Fibroblast of skin of right biceps (primary cell): ENCODE data around the gene CADPS.

Experiments
- DNase-seq: peaks from one replicate; pipeline ENCODE4 v3.0.0-alpha.2; 2013

CADPS gene

DNA sequence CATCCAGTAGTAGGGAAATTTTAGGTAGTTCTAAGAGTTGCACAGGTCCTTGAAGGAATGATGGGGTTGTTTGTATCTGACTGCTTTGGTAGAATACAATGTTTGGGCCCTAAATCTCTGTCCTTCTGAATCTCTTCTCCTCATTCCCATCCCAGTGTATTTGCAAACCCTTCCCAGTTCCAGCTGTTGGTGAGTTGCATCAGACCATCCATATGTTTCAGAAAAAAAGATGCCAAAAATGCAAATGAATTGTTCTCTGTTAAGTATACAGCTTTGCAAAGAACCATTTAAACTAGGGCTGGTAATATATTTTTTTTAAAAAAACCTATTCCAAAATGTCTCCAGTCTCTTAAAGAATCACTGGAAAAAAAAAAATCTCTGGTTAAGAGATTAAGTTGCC lies 251.0 kb downstream of the CADPS start:
- no peak for DNase-seq

DNA sequence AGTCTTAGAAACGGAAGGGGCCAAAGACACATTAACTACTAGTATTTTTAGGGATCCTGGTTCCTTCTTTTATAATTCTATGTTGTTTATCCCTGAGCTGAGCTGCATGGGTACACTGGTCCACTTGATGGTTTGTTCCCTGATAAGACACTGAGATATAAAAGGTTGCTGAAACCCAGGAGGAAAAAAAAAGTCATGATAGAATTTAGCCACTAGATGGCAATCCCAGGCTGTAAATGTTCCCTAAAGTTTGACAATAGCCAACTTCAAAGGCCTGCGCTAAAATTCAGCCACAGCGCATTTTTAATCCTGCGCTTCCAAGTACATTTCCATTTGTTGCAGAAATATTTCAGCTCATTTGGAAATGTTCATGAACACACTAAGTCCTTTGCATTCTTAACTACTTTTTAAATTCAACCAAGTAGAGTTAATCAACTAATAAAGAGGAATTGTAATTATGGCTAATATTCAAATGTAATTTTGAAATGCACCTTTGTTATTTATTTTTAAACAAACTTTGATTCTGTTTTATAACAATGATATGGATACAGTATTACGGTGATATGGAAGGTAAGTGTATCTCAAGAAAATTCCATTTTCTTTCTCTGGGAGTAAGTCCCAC lies 252.6 kb downstream of the CADPS start:
- peak; percentile 64 for DNase-seq

DNA sequence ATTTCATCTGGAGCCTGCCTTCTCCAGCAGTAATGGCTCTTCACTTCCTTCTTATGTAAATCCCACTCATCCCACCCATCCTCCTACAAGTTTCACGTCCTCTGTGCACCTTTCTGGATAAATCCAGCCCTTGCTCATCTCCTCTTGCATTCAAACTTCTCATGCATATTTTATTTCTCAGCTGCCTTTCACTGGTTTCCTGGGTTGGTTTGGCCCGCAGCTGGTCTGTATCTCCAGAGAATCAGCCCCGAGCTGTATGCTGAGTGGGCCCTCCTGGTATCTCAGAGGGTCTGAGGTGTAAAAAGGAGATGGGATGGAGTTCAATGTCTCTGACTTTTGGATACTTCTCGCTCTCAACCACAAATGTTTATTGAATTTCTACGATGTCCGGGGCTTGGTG lies 253.3 kb downstream of the CADPS start:
- DNase-seq = no peak

DNA sequence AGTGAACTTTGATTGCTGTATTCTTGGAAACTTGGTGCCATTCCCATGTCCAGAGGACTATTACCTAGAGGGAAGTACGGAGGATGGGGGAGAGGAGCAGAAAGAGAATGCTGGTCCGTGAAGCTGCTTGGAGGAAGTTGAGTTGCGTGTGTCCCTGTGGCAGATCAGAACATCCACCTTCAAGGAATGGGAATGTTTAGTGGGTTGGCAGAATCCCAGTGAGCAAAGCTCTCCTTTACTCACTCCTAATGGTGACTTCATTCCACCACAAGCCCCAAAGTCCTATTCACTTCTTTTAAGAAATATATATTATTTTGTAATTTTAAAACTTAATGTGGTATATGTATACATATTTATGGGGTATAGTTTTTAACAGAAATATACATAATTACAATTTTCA lies 254.0 kb downstream of the CADPS start:
- DNase-seq = peak; percentile 49

DNA sequence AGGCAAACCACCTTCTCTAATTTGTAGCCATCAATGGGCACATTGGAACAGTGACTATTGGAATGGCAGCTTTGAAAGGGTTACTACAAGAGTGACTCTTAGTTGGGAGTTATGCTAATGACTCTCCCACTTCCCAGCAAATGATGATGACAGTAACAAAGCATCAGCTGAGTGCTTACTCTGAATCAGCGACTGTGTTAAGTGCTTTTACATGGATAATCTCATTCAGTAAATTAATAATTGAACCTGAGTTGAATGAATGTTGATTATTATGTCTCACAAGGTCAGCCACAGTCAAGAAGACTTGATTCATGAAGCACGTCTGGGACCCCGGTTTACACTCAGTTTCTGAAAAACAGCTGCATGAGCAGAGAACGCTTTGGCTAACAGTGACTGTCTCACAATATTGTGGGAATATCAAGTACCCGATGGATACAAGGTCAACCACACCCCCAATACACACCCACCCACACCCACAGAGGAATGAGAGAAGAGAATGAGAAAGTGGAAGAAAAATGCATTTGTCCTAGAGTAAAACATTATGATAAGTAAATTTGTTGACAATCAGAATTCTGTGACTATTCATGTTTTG lies 259.9 kb downstream of the CADPS start:
- peak; percentile 57 for DNase-seq

DNA sequence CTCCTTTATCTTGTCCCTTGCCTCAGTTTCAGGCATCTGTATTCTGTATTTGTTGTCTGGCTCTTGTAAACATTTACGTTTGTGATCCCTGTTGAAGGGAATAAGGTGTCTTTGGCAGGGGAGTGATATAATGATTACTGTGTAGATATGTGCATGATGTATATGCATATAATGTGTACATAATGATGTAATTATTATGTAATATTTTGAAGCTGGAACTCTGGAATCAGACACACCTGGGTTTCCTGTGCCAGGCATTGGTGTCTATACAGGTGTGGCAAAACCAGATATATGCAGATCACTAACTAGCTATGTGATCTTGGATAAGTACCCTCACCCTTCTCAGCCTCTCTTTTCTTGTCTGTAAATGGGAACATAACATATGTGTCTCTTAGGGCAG lies 260.7 kb downstream of the CADPS start:
- no peak for DNase-seq

DNA sequence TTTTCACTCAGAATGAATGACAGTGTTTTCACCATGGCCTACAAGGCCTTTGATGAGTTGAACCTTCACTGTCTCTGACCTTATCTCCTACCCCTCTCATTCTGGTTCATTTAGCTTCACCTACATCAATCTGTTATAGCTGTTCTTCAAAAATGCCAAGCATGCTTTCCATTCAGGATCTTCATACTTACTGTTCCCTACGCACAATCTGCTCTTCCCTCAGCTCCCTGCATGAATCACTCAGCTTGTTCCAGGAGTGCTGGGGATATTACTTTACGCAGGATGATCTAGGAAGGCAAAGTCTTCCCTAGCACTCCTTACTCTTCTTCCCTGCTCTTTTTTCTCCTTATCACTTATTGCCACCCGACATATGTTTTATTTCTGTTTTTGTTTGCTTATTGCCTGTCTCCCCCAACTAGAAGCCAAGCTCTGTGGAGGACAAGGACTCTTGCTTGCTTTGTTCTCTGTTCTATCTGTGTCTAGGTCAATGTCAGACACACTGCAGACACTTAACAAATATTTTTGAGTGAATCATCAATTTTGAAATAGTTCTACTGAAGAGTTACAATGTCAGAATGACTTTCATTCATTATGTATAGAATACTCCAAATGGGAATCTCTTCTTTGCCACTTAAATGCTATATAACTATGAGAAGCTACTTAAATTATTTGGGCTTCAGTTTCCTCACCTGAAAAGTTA lies 263.5 kb downstream of the CADPS start:
- peak; percentile 88 for DNase-seq

DNA sequence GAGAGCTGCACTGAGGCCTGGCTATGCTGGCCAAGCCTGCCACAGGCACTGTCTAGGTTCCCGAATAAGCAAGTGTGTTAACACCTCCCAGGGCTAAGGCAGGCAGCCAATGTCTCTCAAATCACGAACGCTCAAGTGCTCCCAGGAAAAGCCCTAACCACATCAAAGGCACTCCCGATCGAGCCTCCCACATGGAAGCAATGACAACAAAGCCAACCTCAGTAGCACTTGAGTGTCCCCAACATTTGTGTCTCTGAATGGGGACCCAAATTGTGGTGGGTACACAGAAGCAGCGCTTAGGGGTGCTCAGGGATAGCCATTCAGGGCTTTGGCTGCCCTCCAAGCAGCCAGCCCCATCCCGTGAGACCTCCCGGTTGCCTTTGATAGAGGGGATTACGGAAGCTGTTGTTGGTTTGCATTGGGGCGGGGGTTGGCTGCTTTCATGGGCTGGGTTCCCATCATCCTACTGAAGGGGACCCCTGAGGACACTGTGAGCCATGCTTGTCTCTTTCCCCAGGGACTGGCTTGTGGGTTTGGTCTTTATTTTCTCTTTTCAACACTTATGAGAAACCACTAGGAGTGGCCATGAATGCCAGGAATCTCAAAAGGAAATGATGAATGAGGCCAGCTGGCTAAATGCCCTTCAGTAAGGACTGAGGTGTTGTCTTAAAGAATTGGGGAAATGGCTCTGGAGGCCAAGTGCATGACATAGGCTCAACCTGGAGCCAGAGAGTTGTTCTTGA lies 267.8 kb downstream of the CADPS start:
- peak; percentile 95 for DNase-seq

DNA sequence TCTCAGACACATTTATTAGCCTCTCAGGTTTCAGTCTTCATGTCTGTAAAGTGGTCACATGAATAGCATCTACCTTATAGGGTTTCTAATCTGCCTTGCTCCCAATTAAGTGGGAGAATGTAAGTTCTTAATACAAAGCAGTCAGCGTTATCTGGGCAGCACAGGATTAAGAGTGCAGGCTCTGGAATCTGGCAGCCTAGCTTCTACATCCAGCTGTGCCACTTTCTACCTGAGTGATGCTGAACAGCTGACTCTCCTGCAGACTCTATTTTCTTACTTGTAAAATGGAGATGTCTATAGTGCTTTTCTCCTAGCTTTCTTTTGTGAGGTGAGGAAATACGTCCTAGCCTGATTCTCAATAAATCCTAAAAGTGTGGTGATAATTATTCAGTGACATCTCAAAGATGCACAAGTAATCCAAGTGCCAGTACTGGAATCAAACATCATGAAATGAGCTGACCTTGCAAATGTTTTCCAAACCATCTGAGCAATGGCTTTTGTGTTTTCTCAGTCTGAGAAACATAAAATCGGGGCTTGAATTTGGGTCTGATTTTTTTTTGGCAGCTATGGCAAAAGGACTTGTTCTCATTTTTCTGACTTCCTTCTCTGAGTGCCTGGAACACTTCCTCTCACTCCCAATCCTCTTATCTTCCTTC lies 269.7 kb downstream of the CADPS start:
- no peak for DNase-seq

DNA sequence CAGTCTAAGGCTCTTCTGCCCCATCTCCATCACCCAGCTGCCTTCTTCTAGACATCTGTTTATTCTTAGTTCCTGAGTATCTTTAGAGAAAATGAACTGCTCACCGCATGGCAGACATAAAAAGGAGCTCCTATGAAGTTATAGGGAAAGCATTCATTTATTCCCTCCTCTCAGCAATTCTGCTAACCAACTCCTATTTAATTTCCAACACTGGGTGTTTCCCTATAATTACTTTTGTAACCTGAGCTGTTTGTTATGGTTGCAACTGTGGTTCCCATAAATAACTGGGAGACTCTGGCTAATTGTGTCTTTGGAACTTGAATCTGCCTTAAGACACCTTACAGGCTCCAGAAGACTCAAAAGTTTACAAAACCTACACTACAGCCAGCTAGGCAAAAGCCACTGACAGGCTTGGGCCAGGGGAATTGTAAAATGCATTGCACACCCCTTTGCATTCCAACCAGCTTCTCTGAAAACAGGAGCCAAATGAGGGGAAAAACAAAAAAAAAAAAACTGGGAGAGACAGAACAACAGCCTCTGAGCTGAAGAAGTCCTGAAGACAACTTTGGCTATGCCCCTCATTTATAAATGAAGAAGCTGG lies 270.4 kb downstream of the CADPS start:
- no peak for DNase-seq

DNA sequence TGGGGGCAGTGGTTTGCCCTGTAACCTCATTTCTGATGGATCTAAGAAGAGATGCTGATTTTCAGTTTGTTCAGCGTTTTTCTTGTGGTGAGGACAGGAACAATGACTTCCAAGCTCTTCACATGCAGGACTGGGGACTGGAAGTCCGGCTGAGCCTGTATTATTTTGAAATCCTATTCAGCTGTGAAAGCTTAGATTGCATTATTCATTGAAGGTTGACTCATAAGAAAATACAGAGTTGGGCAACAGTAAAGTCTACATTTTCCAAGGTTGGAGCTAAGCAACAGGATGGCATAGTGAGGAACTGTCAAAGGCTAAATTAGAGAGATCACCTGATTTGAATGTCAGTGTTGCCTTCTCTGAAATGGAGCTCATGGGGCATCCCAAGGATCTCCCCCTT lies 270.9 kb downstream of the CADPS start:
- peak; percentile 89 for DNase-seq

DNA sequence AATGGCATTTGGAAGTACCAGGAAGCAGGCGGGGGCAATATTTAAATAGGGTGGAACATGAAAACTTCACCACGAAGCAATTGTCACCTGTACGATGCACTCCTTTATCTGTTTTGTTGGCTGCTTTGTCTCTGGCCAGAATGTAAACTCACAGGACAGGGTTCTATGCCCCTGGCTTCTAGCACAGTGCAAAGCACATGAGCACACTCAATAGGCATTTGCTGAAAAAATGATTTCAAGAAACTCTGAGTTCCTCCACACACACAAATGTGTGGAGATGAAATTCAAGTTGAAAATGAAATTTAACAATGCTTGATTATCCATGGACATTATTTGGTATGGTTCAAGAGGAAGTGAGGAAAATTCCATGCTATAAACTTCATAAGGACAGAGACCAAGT lies 272.2 kb downstream of the CADPS start:
- DNase-seq = peak; percentile 28

DNA sequence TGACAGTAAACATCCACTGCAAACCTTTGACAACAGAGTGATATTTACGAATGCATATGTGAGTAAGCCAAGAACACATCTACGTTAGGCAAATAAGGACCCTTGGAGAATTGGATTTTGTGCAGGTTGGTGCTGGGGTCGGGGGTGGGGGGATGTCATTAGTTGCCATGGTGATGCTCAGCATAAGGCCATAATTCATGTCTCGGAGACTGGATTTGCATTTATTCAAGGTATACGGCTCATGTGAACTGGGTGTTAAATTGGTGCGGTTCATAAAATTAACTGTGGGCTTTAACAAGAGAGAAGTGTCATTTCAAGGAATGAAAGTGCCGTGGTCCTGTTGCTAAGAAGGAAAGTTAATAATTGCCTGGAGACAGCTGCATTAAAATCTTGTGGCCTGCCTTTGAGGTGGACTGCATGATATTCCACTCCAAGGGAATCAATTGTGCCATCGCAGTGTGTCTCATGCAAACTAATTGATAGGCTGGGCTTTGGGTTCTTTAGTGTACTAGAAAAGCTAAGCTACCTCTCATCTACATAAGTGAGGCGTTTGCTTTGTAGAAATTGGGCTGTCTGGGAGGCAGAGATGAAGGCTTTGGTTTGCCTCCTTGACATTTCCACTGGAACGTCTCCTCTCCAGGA lies 273.0 kb downstream of the CADPS start:
- DNase-seq = no peak

DNA sequence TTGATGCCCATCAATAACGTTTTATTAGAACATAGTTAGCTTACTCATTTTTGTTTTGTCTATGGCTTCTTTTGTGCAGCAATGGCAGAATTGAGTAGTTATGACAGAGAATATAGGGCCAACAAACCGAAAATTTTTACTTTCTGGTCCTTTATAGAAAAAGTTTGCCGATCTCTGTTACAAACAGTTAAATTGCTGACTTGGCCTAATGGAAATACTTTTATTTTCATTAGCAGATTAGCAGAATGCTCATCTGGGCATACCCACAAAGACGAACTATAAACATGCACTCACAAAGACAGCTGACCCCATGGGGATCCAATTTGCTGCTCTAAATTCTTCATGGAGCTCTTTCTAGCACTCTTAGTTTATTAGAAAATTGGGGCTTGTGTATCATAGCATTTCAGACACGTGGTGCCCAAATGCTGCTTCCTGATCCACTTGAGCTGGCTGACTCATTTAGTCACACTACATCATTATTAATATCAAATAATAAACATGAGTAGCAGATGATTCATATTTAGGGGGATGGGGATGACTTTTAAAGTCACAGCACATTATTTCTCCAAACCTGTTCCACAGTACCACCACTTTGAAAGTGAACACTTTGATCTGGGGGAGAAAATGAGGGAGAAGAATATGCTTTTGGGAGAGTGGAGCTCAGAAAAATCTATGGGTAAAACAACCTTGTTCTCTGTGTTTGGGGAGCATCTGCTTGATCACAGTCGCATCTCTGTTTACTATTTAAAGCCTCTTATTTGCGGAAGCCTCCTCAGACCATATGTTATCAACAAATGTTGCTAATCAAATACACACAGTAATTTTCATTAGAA lies 273.8 kb downstream of the CADPS start:
- DNase-seq = peak; percentile 85

DNA sequence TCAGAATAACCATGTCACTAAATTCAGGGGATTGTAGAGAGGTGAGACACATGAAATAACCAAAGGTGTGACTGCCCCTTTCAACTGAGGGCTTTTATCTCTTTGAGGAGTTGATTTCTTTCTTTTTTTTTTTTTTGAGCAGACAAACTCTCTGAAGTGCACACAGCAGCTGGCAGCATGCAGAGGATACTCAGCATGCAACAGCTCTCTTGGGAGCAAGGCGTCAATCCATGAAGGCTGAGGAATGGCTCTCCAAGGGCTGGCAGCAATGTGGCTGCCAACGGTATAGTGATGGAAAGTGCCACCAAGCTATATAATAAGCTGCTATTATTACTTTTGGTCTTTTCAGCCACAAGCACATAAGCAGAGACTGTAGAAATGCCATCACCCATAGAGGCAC lies 275.2 kb downstream of the CADPS start:
- DNase-seq = no peak

DNA sequence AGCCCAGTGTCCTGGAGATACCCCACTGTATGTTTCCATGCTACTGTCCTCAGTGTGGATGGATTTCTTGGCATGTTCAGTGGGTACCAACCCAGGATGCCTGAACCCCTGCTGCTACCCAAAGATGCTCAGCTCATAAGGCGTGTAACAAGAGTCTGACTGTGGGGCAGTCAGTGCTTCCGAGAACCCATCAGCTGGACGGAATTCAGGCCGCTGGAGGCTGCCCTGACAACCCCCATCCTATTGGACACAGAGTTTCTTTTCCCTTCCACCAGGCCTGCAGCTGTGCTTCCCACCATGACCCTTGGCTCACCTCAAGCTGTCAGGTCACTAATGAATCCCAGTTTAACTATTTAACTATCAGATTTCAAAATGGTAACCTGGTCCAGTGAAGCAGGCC lies 277.7 kb downstream of the CADPS start:
- DNase-seq = no peak

DNA sequence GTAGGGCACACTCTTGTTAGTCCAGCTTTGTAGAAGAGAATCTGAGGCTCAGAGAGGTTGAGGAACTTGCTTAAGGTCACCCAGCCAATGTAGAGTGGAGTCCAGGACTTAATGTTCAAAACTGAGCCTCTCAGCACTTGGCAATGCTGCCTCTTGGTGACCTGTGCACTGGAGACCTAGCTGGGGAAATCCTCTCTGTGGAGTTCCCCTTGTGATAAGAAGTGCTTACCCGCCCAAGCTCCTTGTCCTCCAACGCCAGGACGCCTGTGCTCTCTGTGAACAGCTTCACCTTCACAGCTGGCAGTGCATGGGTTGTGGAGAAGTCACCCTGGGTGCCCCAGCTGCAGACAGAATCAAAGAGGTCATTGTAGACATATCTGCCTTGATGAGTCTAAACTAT lies 282.8 kb downstream of the CADPS start:
- DNase-seq = no peak

DNA sequence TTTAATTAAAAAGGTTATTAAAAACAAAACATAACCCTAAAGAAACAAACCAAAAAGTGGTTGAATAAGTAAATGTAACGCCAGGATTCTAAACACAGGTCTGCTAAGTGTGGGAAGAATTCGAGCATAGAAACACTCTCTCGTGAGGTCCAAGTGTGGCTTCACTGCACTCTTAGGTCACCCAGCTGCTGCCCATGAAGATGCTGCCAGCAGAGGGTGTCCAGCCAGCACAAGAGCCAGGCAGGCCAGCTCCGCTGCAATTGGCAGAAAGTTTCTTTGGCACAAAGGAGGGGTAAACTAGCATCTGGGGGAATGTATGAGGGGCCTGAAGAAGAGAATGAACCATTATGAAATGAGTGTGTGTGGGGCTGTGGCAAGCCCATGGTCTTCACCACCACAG lies 286.1 kb downstream of the CADPS start:
- no peak for DNase-seq

DNA sequence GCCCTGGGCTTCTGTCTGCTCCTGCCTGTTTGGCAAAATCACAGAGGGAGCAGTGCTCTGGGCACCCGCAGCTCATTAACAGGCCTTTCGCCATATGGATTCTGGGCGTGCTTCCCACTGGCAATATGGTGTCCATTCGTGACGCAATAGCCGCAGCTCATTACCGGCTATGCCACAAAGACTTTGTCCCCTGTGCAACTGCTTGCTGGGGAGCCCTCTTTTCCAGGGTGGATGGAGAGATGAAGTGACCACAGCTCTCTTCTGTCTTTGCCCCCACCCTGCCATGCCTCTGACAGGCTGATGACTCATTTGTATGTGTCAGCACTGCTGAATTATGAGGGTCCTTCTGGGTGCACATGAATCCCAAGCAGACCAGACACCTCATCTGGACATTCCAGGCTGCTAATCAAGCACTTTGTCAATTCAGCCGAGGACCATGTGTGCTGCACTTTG lies 287.6 kb downstream of the CADPS start:
- DNase-seq = peak; percentile 99

DNA sequence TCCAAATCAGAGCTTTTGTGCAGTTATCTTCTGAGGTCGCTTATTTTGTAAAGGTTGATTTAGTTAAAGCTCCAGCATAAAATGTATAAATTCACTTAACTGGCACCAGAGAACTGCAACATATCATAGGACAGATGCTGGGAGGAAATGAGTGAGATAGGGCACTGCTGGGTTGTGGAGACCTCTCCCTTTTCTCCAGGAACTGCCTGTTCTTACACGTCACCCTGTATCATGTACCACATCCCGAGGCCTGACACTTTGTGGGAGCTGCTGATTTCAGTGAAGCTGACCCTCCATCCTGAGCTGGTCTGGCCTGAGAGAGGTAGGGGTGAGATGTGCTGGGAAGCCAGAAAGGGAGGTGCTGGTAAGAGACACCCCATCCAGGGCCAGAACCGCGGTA lies 288.0 kb downstream of the CADPS start:
- DNase-seq = peak; percentile 82

DNA sequence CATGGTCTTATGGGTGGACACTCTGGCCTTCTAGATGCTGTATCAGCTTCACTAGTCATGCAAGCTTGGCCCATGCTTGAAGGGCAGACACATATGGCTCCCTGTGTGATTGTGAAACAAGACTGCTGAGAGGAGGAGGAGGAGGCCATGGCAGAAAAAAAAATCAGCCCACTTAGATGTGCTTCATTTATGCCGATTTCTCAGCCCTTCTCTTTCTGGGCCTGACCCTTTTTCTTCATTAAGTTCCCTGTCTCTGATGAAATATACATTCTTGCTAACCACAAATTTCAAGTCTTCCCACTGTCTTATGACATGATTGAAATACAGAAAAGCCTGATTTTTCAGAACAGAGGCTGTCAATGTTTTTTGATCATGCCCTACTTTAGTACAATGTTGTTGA lies 288.9 kb downstream of the CADPS start:
- DNase-seq = peak; percentile 86
